Measurements from ENCODE around the gene GADD45B.

GADD45B gene

DNA sequence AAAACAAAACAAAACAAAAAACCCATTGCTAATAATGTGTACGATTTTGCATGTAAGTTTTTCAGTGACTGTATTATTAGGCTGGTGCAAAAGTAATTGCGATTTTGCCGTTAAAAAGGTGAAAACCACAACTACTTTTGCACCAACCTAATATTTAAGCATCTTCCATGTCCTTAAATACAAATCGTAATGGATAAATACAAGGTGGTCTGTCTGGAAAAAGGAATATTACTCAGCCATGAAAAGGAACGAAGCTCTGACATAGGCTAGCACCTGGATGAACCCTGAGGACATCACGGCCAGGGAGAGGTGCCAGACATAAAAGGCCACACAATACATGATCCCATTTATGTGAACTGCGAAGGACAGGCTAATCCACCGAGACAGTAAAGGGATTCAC lies 33.2 kb downstream of the GADD45B start (continued):
- TF ChIP-seq, protein P1, sequence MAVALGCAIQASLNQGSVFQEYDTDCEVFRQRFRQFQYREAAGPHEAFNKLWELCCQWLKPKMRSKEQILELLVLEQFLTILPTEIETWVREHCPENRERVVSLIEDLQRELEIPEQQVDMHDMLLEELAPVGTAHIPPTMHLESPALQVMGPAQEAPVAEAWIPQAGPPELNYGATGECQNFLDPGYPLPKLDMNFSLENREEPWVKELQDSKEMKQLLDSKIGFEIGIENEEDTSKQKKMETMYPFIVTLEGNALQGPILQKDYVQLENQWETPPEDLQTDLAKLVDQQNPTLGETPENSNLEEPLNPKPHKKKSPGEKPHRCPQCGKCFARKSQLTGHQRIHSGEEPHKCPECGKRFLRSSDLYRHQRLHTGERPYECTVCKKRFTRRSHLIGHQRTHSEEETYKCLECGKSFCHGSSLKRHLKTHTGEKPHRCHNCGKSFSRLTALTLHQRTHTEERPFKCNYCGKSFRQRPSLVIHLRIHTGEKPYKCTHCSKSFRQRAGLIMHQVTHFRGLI (tag by site-specific recombination; IDR thresholded peaks at IDR 0.05) = no peak
- TF ChIP-seq ZNF433 (tag by site-specific recombination; IDR thresholded peaks at IDR 0.05; ENCODE audit: low read depth) = no peak

DNA sequence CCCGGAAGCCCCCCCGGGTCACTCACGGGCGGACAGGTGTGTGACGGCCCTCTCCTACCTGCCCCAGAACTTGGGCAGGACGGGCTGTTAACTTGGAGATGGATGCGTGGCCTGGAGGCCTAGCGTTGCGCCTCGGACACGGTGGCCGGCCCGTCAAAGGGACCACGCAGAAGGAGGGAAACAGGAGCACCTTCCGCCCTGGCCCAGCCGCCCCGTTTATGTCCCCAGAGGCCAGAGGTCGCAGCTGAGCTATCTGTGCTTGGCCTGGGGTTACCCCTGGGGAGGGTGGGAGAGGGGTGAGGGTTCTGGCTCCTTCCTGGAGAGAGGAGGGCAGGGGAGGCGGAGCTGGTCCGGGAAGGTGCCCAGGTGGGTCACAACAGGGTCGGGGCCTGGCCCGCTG lies 35.6 kb downstream of the GADD45B start:
- Histone ChIP-seq H3K4me1 (ENCODE audit: control insufficient read depth, insufficient read depth, low read length) (peaks cover 3% of the 10 kb centered on the region; the same call in 1 of the 2 replicates), H3K36me3 (ENCODE audit: control insufficient read depth in 2 of 2, insufficient read depth in 1 of 2, low read length in 2 of 2) (no peaks in the 10 kb centered on the region), H3K27ac (ENCODE audit: extremely low read depth, low read depth, low read length) (no peak overlapping the region), H3K4me3 (ENCODE audit: low read depth, low read length) (no peak overlapping the region), H3K9me3 (ENCODE audit: control insufficient read depth, insufficient read depth, low read depth, low read length) (no peaks in the 10 kb centered on the region)
- ChIA-PET POLR2A (interaction anchor here (1.5 kb wide), 1 partner anchor 35 kb away, joined by 7 read pairs; the partner anchor contains the start of gene GADD45B), CTCF (no interaction called here)
- no peak for TF ChIP-seq ZNF658 (tag by site-specific recombination; IDR thresholded peaks at IDR 0.05)
- TF ChIP-seq, protein P2, sequence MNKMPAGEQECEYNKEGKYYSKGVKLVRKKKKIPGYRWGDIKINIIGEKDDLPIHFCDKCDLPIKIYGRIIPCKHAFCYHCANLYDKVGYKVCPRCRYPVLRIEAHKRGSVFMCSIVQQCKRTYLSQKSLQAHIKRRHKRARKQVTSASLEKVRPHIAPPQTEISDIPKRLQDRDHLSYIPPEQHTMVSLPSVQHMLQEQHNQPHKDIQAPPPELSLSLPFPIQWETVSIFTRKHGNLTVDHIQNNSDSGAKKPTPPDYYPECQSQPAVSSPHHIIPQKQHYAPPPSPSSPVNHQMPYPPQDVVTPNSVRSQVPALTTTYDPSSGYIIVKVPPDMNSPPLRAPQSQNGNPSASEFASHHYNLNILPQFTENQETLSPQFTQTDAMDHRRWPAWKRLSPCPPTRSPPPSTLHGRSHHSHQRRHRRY (tag by site-specific recombination; IDR thresholded peaks at IDR 0.05) = no peak
- TF ChIP-seq, protein P3, sequence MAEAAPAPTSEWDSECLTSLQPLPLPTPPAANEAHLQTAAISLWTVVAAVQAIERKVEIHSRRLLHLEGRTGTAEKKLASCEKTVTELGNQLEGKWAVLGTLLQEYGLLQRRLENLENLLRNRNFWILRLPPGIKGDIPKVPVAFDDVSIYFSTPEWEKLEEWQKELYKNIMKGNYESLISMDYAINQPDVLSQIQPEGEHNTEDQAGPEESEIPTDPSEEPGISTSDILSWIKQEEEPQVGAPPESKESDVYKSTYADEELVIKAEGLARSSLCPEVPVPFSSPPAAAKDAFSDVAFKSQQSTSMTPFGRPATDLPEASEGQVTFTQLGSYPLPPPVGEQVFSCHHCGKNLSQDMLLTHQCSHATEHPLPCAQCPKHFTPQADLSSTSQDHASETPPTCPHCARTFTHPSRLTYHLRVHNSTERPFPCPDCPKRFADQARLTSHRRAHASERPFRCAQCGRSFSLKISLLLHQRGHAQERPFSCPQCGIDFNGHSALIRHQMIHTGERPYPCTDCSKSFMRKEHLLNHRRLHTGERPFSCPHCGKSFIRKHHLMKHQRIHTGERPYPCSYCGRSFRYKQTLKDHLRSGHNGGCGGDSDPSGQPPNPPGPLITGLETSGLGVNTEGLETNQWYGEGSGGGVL (tag by site-specific recombination; IDR thresholded peaks at IDR 0.05) = no peak
- no peak for TF ChIP-seq OSR2 (tag by site-specific recombination; IDR thresholded peaks at IDR 0.05)
- TF ChIP-seq, protein P4, sequence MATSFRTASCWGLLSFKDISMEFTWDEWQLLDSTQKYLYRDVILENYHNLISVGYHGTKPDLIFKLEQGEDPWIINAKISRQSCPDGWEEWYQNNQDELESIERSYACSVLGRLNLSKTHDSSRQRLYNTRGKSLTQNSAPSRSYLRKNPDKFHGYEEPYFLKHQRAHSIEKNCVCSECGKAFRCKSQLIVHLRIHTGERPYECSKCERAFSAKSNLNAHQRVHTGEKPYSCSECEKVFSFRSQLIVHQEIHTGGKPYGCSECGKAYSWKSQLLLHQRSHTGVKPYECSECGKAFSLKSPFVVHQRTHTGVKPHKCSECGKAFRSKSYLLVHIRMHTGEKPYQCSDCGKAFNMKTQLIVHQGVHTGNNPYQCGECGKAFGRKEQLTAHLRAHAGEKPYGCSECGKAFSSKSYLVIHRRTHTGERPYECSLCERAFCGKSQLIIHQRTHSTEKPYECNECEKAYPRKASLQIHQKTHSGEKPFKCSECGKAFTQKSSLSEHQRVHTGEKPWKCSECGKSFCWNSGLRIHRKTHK (tag by site-specific recombination; IDR thresholded peaks at IDR 0.05) = no peak
- no peak for TF ChIP-seq GLIS1 (tag by site-specific recombination; IDR thresholded peaks at IDR 0.05)
- TF ChIP-seq, protein P5, sequence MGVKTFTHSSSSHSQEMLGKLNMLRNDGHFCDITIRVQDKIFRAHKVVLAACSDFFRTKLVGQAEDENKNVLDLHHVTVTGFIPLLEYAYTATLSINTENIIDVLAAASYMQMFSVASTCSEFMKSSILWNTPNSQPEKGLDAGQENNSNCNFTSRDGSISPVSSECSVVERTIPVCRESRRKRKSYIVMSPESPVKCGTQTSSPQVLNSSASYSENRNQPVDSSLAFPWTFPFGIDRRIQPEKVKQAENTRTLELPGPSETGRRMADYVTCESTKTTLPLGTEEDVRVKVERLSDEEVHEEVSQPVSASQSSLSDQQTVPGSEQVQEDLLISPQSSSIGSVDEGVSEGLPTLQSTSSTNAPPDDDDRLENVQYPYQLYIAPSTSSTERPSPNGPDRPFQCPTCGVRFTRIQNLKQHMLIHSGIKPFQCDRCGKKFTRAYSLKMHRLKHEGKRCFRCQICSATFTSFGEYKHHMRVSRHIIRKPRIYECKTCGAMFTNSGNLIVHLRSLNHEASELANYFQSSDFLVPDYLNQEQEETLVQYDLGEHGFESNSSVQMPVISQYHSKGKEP (tag by site-specific recombination; IDR thresholded peaks at IDR 0.05) = no peak
- no peak for TF ChIP-seq ZNF473 (tag by site-specific recombination; IDR thresholded peaks at IDR 0.05)
- TF ChIP-seq ZNF776 (tag by site-specific recombination; IDR thresholded peaks at IDR 0.05; ENCODE audit: borderline replicate concordance) = no peak
- no peak for TF ChIP-seq ZNF121 (tag by site-specific recombination; IDR thresholded peaks at IDR 0.05)
- TF ChIP-seq, protein P6, sequence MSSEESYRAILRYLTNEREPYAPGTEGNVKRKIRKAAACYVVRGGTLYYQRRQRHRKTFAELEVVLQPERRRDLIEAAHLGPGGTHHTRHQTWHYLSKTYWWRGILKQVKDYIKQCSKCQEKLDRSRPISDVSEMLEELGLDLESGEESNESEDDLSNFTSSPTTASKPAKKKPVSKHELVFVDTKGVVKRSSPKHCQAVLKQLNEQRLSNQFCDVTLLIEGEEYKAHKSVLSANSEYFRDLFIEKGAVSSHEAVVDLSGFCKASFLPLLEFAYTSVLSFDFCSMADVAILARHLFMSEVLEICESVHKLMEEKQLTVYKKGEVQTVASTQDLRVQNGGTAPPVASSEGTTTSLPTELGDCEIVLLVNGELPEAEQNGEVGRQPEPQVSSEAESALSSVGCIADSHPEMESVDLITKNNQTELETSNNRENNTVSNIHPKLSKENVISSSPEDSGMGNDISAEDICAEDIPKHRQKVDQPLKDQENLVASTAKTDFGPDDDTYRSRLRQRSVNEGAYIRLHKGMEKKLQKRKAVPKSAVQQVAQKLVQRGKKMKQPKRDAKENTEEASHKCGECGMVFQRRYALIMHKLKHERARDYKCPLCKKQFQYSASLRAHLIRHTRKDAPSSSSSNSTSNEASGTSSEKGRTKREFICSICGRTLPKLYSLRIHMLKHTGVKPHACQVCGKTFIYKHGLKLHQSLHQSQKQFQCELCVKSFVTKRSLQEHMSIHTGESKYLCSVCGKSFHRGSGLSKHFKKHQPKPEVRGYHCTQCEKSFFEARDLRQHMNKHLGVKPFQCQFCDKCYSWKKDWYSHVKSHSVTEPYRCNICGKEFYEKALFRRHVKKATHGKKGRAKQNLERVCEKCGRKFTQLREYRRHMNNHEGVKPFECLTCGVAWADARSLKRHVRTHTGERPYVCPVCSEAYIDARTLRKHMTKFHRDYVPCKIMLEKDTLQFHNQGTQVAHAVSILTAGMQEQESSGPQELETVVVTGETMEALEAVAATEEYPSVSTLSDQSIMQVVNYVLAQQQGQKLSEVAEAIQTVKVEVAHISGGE (tag by site-specific recombination; conservative IDR thresholded peaks at IDR 0.05; ENCODE audit: low read depth) = no peak

Data from HEK293 (cell line).